Activated naive CD4-positive, alpha-beta T cell treated with anti-CD3 and anti-CD28 coated beads, Interleukin-2, amount 50 U/mL, for 72 hours (primary cell): ENCODE measurements around the gene ASPHD1. TPM values are rescaled to one million over a fixed set of nuclear protein-coding genes. Genes with fewer than 3 reads are reported as not detected.
"Not testable (repeated sequence)": the region's sequence is repeated elsewhere in the genome, so short reads cannot be mapped to it uniquely, and the experiment has no call there.

Experiments
- ATAC-seq, 2 donors: fragments of 150-1000 bp; cut with Tn5 transposase; 2 replicates each; pipeline ENCODE4 v1.10.0; 2021; ENCODE audit warnings: mild to moderate bottlenecking in 2 of 2, moderate library complexity in 2 of 2
- DNase-seq, 2 donors: peaks; one replicate each; pipeline ENCODE4 v3.0.0; 2021 to 2022; ENCODE audit warnings: low spot score in 2 of 2
- H3K27ac Mint-ChIP-seq, 2 donors: one replicate each; pipeline ENCODE4 v1.8.0; 2022; ENCODE audit warnings: mild to moderate bottlenecking in 2 of 2, mixed read lengths in 2 of 2
- H3K36me3 Mint-ChIP-seq, 2 donors: one replicate each; pipeline ENCODE4 v1.8.0; 2022; ENCODE audit warnings: mixed read lengths in 2 of 2
- H3K9me3 Mint-ChIP-seq, 2 donors: one replicate each; pipeline ENCODE4 v1.8.0; 2022; ENCODE audit warnings: mixed read lengths in 2 of 2
- total RNA-seq, 2 donors: library from RNA; stranded (reverse); gene quantifications; one replicate each; pipeline ENCODE4 v1.2.3, GENCODE V29; 2022

The ASPHD1 gene
- total RNA-seq, 2 donors from 2014 or later = 1.4 to 3.8 TPM

DNA sequence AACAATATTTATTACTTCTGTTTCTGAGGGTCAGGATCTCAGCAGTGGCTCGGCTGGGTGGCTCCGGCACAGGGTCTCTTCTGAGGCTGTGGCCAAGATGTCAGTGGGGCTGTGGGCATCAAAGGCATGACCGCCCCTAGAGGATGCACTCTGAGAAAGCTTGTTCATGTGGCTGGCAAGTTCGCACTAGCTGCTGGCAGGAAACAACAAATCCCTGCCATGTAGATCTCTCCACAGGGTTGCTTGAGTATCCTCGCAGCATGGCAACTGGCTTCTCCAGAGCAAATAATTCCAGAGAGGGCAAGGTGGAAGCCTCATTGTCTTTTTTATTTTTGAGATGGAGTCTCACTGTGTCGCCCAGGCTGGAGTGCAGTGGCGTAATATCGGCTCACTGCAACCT lies 13.2 kb downstream of the ASPHD1 start:
- no peaks in the 10 kb centered on the region for H3K36me3 Mint-ChIP-seq
- ATAC-seq (no peak), DNase-seq (no peak)
- H3K9me3 Mint-ChIP-seq = no peaks in the 10 kb centered on the region
- no peak overlapping the region for H3K27ac Mint-ChIP-seq

DNA sequence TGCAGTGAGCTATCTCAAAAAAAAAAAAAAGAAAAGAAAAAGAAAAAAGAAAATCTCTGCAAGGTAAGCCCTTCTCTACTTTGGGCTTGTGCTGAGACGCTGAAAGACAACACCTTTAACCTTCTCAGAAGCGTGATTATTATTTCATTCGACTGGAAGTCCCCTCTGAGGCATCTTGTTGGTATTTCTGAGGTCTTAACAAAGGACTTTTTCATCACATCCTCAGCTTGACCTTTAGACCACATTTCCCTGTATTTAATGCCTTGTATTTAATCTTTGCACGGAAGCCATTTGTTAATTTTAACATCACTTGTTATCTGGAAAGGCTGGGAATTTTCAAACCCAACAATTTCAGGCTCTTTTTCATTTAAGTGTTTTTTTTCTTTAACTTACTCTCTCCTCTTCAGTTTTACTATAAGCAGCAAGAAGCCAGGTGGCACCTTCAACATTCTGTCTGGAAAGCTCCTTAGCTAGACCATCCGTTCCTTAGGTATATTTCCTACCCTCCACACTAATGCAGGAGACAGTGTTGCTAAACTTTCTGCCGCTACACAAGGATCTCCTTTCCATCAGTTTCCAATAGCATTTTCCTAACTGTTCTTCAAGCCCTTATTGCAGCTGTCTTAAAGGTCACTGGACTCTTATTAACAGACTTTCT lies 15.4 kb downstream of the ASPHD1 start:
- DNase-seq = no peak
- no peaks in the 10 kb centered on the region for H3K9me3 Mint-ChIP-seq
- ATAC-seq = no peak
- peaks cover 2 to 3% of the 10 kb centered on the region in 2 donors for H3K36me3 Mint-ChIP-seq
- H3K27ac Mint-ChIP-seq = peak overlapping the region in 1 of 2 donors; percentile 41

DNA sequence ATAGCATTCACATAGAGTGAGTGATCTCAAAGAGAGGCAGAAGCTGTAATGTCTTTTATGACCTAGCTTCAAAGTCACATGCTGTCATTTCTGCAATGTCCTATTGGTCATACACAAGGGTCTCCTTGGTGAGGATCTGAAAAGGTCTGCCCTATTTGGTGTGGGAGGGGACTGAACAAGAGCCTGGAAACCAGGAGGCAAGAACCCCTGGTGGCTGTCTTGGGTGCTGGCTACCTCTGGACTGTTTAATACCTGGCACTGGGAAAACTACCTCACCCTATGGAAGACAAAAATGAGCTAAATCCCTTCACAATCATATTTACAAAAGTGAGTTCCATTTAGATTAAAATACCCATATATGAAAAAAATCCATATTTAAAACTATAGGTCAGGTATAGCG lies 16.7 kb downstream of the ASPHD1 start:
- Mint-ChIP-seq H3K9me3 (no peaks in the 10 kb centered on the region), H3K27ac (no peak overlapping the region), H3K36me3 (peaks cover 5 to 6% of the 10 kb centered on the region in 2 donors)
- DNase-seq (no peak), ATAC-seq (no peak)

DNA sequence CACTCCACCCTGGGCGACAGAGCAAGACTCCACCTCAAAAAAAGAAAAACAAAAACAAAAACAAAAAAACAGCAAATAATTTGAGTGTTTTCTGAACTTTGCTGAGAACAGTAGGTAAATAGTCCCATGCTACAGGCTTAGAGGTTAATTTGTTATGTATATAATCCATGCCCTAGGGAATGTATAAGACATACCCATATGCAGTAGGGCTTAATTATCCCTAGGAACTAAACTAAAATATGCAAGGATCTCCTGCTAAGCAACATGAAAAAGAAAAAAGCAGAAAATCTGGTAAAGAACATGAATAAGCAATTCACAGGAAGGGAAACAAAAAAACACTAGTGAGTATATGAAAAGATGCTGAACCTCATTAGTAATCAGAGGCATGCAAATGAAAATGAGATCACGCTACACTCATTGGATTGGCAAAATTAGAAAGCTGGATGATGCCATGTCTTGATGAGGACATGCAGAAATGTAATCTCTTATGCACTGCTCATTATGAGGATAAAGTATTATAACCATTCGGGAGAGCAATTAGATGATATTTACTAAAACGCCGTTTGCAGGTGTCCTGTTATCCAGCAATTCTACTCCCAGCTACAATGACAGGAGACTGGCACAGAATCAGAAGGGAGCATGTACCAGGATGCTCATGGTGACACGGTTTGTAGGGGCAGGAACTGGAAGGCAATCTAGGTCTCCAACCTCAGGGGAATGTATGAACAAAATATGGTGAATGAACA lies 20.2 kb downstream of the ASPHD1 start:
- H3K27ac Mint-ChIP-seq = peak overlapping the region in 1 of 2 donors; percentile 22
- H3K36me3 Mint-ChIP-seq = peaks cover 11 to 13% of the 10 kb centered on the region in 2 donors
- DNase-seq = no peak
- H3K9me3 Mint-ChIP-seq = no peaks in the 10 kb centered on the region
- no peak for ATAC-seq

DNA sequence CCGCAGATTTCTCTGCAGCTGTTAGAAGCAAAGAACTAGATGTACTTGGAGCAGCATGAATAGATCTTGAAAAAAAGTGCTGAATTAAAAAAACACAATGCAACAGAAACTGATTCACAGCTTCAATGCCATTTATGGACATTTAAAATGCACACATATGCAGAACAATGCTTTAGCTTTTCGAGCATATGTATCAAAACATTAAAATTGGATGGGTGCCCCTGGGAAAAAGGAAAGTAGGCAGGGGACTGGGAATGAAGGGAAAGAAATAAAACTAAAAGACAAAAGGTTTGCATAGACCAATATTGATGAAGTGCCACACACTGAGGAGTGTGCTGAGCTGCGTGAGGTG lies 20.7 kb downstream of the ASPHD1 start:
- ATAC-seq (no peak), DNase-seq (no peak)
- Mint-ChIP-seq H3K27ac (no peak overlapping the region), H3K36me3 (peaks cover 14 to 15% of the 10 kb centered on the region in 2 donors), H3K9me3 (no peaks in the 10 kb centered on the region)

DNA sequence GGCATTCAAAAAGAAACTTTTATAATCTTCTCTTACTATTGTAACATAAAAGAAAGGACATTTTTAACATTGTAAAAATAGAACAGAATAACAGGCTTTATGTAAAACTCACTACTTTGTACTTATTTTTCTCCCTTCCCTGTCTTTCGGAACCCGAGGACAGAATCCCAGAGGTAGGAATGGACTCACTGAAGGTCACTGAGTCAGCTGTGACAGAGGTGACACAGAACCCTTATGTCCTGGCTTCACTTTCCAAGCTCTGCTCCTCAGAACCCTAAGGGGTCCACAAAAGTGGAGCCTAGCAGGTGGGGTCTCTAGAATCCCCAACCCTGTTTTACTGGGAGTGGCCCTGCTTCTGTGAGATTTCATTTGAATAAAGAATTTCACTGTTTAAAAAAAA lies 22.0 kb downstream of the ASPHD1 start:
- H3K27ac Mint-ChIP-seq = peak overlapping the region in 1 of 2 donors; percentile 72

DNA sequence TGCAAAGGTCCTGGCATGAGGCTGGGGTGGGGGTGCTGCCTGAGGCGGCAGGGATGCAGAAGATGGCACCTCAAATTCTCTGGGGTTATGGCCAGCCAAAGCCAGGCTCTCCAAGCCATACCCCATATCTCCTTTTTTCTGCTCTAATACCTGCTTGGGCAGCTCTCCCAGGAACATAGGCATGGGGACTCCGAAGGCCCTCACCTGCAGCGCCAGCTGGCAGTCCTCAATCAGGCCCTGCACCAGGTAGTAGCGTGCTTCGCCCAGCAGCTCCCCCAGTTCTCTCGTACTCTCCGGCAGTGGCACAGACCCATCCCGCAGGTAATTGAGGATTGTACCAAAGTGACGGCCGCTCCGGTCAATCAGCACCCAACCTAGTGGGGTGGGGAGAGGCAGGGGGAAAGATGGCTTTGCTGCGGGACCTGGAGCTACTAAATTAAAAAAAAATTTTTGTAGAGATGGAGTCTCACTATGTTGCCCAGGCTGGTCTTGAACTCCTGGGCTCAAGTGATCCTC lies 22.8 kb downstream of the ASPHD1 start:
- Mint-ChIP-seq H3K27ac (no peak overlapping the region), H3K9me3 (no peaks in the 10 kb centered on the region)

More for the DNA sequence above, 22.0 kb downstream of the ASPHD1 start:
- Mint-ChIP-seq H3K9me3 (no peaks in the 10 kb centered on the region), H3K36me3 (peaks cover 14 to 23% of the 10 kb centered on the region in 2 donors)
- ATAC-seq (no peak), DNase-seq (no peak)

DNA sequence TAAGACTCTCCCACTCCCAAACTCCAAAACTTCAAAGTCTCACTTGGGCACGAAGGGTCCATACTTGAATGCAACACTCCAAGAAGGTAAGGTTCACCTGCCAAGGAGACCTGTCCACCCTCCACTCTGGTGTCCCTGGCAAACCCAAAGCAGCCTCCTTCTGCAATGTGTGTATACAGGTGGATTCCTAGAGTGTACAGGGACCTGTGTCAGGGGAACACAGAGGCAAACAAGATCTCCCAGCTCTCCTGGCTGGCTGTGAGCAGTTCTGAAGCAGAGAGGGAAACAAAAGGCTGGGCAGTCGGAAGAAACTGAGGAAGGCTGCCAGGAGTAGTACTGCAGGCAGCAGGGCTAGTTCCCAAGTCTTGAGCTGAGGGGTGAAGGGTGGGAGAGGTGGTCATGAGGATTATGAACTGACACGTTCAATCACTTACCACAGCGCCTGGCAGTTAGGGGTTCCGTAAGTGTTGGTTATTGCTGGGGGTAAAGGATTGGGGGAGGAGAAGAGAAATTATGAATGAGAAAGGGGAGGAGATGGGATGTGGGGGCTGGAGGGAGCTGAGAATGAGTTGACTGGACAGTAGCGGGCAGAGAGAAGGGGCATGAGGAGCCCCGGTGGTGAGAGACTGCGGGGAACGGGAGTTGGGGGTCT lies 24.9 kb downstream of the ASPHD1 start:
- no peak for DNase-seq
- no peak for ATAC-seq
- Mint-ChIP-seq H3K9me3 (no peaks in the 10 kb centered on the region), H3K27ac (peak overlapping the region; percentile 96 to 97), H3K36me3 (peaks cover 14 to 23% of the 10 kb centered on the region in 2 donors)

More for the DNA sequence above, 22.8 kb downstream of the ASPHD1 start:
- ATAC-seq (no peak), DNase-seq (no peak)
- peaks cover 14 to 23% of the 10 kb centered on the region in 2 donors for H3K36me3 Mint-ChIP-seq

DNA sequence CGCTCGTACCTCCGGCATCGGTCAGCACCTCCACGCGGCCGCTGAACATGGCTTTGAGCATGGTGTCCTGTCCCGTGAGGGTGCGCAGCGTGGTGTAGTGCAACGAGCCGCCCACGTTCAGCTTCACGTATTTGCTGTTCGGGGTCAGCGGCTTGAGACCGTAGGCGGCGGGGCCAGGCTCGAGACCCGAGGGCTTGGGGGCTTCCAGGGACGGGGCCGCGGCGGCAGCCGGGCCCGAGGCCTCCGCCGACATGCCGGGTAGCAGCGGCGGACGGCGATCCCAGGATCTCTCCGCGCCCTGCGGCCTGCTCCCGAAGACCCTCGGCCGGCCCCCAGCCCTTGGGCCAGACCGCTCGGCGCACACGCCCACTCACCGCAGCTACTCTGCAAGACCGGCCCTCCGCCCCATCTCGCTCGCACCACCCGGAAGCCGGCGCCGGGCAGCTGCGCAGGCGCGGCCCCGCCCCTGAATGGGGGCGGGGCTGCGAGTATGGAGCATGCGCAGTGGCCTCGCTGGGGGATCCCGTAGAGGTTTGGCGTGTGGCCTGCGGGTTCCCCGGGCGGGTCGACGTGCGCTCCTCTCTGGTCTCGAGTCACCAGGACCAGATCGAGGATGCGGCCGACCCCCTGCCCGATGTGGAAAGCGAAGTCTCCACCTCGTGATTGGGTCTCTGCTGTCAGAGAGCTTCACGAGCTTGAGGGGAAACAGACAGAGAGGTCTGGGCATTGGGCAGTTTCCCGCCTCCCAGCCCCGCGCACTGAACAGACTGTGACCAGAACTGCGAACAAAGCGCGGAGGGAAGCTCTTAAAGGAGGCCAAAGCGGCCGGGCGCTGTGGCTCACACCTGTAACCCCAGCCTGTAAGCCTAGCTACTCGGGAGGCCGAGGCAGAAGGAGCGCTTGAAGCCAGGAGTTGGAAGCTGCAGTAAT lies 25.8 kb downstream of the ASPHD1 start, which contains the start of gene KCTD13:
Gene KCTD13, minus strand, starts transcription at position 446 of the 930 bp plus-strand sequence. Its CDS starts 193 bp downstream, at position 253.
- Mint-ChIP-seq H3K9me3 (no peaks in the 10 kb centered on the region), H3K27ac (peak within 1 kb of the TSS; percentile 97 to 98), H3K36me3 (peaks cover 9 to 18% of the 10 kb centered on the region in 2 donors)
- DNase-seq = peak; percentile 97 to 98
- peak; percentile 93 to 95 for ATAC-seq

DNA sequence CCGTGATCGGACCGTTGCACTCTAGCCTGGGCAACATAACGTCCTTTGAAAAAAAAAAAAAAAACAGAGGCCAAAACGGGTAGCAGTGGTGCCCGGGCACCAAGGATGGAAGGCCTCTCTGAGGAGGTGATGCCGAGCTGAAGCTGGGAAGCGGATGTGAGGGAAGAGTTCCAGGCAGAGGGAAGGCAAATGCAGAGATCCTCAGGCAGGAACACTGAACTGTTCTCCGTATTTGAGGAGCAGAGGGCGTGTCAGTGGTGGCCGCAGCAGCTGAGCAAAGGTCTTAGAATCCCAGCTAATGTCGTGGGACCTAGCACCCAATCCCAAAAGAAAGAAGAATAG lies 26.4 kb downstream of the ASPHD1 start:
- ATAC-seq (no peak), DNase-seq (no peak)
- Mint-ChIP-seq H3K27ac (peak overlapping the region; percentile 97 to 98), H3K9me3 (no peaks in the 10 kb centered on the region), H3K36me3 (peaks cover 9 to 17% of the 10 kb centered on the region in 2 donors)

DNA sequence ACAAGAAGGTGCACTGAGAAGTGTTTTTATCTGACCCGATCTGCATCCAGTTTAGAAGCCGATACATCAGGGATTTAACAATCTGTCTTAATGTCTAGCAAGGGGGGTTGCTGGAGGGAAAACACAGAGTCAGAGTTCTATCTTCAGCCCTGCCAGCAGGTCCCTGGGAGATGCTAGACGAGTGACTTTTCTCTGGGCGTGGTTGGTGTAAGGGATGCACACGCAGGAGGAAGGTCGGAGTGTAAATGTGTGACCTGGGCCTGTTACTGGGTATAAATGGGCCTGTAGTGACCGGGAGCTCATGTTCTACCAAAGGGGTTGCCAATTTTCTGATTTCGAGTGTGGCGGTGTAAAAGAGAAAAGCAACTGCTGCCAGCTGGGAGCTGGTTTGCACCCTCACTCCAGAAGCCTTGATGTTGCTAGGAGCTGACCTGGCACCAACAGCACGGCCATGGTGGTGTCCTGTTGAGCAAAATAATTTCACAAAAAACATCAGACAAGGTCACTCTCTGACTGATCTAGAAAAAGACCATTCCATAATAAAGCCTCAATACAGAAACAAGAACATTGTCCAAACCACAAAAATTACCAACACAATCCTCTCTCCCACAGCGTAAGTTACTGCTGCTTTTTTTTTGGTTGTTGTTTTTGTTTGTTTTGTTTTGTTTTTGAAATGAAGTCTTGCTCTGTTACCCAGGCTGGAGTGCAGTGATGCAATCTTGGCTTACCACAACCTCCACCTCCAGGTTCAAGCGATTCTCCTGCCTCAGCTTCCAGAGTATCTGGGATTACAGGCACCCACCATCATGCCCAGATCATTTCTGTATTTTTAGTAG lies 27.0 kb downstream of the ASPHD1 start:
- no peak for DNase-seq
- no peaks in the 10 kb centered on the region for H3K9me3 Mint-ChIP-seq
- H3K27ac Mint-ChIP-seq = peak overlapping the region in 1 of 2 donors; percentile 97
- no peak for ATAC-seq
- peaks cover 9 to 17% of the 10 kb centered on the region in 2 donors for H3K36me3 Mint-ChIP-seq

DNA sequence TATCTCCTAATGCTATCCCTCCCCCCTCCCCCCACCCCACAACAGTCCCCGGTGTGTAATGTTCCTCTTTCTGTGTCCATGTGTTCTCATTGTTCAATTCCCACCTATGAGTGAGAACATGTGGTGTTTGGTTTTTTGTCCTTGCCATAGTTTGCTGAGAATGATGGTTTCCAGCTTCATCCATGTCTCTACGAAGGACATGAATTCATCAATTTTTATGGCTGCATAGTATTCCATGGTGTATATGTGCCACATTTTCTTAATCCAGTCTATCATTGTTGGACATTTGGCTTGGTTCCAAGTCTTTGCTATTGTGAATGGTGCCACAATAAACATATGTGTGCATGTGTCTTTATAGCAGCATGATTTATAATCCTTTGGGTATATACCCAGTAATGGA lies 31.5 kb downstream of the ASPHD1 start:
- not testable (repeated sequence) for DNase-seq, ATAC-seq, H3K9me3 Mint-ChIP-seq, H3K27ac Mint-ChIP-seq, H3K36me3 Mint-ChIP-seq

DNA sequence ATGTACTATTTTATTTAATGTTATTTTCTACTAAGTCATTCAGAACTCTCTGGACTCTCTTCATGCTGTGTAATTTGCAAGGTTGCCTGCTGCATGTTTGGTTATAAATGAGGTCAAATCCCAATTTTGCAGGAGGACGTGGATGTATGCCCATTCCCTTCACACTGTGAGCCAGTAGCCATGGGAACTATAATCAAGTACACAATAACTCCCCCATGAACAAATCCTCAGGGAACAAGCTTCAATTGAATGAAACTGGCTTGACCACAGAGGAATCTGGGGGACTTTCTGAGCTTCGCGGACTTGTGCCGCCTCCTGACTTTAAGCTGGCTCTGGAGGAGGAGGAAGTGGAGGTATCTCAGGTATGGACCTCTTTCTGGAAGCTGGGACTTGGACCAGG lies 40.4 kb downstream of the ASPHD1 start:
- no peak overlapping the region for H3K27ac Mint-ChIP-seq
- H3K9me3 Mint-ChIP-seq = no peaks in the 10 kb centered on the region
- ATAC-seq (no peak), DNase-seq (no peak)
- H3K36me3 Mint-ChIP-seq = no peaks in the 10 kb centered on the region

DNA sequence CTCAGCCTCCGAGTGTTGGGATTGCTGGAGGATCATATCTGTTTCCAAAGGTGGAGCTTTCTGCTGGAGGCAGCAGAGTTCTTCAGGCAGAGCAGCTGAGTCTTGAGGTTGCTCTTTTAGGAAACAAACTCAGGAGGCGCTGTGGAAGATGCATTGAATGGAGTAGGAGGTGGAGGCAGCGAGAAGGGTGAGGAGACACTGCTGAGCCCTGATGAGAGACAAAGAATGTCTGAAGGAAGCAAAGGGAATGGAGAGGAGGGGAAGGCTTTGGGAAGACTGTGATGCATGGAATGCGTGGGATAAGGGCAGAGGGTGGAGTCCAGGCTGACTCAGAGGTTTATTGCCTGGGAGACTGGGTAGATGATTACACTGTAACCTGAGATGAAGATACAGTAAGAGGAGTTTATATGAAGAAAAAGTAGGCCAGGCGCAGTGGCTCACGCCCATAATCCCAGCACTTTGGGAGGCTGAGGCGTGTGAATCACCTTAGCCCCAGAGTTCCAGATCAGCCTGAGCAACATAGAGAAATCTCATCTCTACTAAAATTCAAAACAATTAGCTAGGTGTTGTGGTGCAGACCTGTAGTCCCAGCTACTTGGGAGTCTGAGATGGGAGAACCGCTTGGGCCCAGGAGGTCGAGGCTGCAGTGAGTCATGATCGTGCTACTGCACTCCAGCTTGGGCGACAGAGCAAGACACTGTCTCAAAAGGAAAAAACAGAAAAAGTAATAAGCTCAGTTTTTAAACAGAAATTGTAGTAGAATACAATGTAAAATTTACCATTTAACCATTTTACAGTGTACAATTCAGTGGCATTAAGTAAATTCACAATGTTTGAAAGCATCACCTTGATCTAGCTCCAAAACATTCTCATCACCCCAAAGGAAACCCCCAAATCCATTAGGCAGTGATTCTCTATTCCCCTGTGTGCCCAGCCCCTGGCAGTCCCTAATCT lies 43.8 kb downstream of the ASPHD1 start:
- H3K9me3 Mint-ChIP-seq = no peaks in the 10 kb centered on the region
- H3K36me3 Mint-ChIP-seq = no peaks in the 10 kb centered on the region
- DNase-seq (no peak), ATAC-seq (no peak)
- H3K27ac Mint-ChIP-seq = no peak overlapping the region
